Uterus (tissue), 2 donors: Measurements from ENCODE around the gene PCGF2.
A peak's percentile ranks its signal among the peaks of the same experiment; 100 is the strongest.

Experiments
- POLR2A ChIP-seq, 2 donors: fragments of 450-650 bp; IDR thresholded peaks; one replicate each; pipeline ENCODE4 v1.6.1; 2016; ENCODE audit warnings: antibody characterized with exemption in 2 of 2, mild to moderate bottlenecking in 1 of 2, moderate library complexity in 1 of 2
- TF ChIP-seq, protein P1 (sequence below), 4 experiments: fragments of 200-600 bp in 2 of 4; fragments of 450-650 bp in 2 of 4; sonication (generic) in 2 of 4; IDR thresholded peaks; one replicate each; pipeline ENCODE4 v1.5.1; 2016 to 2019; ENCODE audit warnings: antibody characterized with exemption in 4 of 4, mild to moderate bottlenecking in 2 of 4, moderate library complexity in 1 of 4

DNA sequence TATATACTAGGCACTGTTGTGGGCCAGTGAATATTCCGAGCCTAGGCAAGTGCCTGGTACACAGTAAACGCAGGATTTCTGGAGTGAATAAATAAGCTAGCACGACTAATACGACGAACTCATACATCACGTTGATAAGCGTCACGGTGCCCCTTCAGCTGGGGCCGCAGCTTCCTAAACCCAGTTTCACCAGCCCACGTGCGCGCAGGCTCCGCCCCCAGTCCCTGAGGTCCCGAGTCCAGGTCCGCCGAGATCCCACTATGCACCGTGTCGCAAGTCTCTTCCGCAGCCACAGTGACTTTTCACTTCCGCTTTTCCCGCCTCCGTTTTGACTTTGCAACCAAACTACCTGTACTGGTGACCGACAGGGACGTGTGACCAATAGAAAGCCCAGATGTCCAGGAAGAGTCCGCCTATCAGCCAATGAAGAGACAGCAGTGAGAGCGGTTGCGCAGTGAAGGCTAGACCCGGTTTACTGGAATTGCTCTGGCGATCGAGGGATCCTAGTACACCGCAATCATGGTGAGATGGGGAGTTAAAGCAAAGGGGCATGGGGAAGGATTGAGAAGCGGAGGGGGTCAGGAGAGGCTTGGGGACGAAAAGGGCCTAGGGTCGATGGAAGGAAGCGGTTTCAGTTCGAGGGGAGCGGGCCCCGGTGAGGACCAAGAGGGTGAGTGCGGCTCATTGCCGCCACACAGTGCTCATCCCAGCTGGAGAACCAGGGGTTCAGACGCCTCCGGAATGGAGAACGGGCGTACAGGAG, 4.4 kb upstream of the PCGF2 start, which contains the start of gene PSMB3:
- TF ChIP-seq, protein P1, sequence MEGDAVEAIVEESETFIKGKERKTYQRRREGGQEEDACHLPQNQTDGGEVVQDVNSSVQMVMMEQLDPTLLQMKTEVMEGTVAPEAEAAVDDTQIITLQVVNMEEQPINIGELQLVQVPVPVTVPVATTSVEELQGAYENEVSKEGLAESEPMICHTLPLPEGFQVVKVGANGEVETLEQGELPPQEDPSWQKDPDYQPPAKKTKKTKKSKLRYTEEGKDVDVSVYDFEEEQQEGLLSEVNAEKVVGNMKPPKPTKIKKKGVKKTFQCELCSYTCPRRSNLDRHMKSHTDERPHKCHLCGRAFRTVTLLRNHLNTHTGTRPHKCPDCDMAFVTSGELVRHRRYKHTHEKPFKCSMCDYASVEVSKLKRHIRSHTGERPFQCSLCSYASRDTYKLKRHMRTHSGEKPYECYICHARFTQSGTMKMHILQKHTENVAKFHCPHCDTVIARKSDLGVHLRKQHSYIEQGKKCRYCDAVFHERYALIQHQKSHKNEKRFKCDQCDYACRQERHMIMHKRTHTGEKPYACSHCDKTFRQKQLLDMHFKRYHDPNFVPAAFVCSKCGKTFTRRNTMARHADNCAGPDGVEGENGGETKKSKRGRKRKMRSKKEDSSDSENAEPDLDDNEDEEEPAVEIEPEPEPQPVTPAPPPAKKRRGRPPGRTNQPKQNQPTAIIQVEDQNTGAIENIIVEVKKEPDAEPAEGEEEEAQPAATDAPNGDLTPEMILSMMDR (IDR thresholded peaks at IDR 0.05): peak in 1 of 4 experiments; percentile 12
- TF ChIP-seq POLR2A (IDR thresholded peaks at IDR 0.05): peak; percentile 30 to 42
